ENCODE results near the gene CLEC20A. TPM values are rescaled to one million over a fixed set of nuclear protein-coding genes. Genes with fewer than 3 reads are reported as not detected.
A peak's percentile ranks its signal among the peaks of the same experiment; 100 is the strongest.

The CLEC20A gene
- total RNA-seq, 1 donor from 2014 or later: not detected

- H3K27me3 Mint-ChIP-seq (ENCODE audit: low read depth): no peaks in the 10 kb centered on the region
- no peaks in the 10 kb centered on the region for H3K36me3 Mint-ChIP-seq
- TF ChIP-seq CTCF (IDR thresholded peaks at IDR 0.05; ENCODE audit: unreplicated experiment): peak; percentile 93
- DNase-seq (ENCODE audit: low spot score in 2 of 2, unreplicated experiment in 2 of 2): peak; percentile 58 to 88
- H3K9me3 Mint-ChIP-seq: no peaks in the 10 kb centered on the region
- H3K4me3 Mint-ChIP-seq: no peak overlapping the region
- peaks cover 19% of the 10 kb centered on the region for H3K4me1 Mint-ChIP-seq
- H3K27ac Mint-ChIP-seq: no peak overlapping the region
Observed at GRCh38 chr1:178532392-178532791, 35.6 kb upstream of the CLEC20A start.

- H3K4me1 Mint-ChIP-seq: peaks cover 19% of the 10 kb centered on the region
- H3K27me3 Mint-ChIP-seq (ENCODE audit: low read depth): no peaks in the 10 kb centered on the region
- no peaks in the 10 kb centered on the region for H3K9me3 Mint-ChIP-seq
- H3K36me3 Mint-ChIP-seq: no peaks in the 10 kb centered on the region
- TF ChIP-seq CTCF (IDR thresholded peaks at IDR 0.05; ENCODE audit: unreplicated experiment): no peak
- no peak overlapping the region for H3K27ac Mint-ChIP-seq
- no peak overlapping the region for H3K4me3 Mint-ChIP-seq
- no peak for DNase-seq (ENCODE audit: low spot score in 2 of 2, unreplicated experiment in 2 of 2)
Observed at GRCh38 chr1:178531887-178532286, 35.1 kb upstream of the CLEC20A start.

GRCh38 chr1:178530502-178530901, 33.7 kb upstream of the CLEC20A start:
- Mint-ChIP-seq H3K27ac (peak overlapping the region; percentile 23), H3K4me1 (peaks cover 19% of the 10 kb centered on the region), H3K27me3 (ENCODE audit: low read depth) (no peaks in the 10 kb centered on the region), H3K36me3 (no peaks in the 10 kb centered on the region), H3K9me3 (no peaks in the 10 kb centered on the region), H3K4me3 (no peak overlapping the region)
- DNase-seq (ENCODE audit: low spot score in 2 of 2, unreplicated experiment in 2 of 2): no peak
- TF ChIP-seq CTCF (IDR thresholded peaks at IDR 0.05; ENCODE audit: unreplicated experiment): no peak

GRCh38 chr1:178530037-178530402, 33.3 kb upstream of the CLEC20A start:
- Mint-ChIP-seq H3K27me3 (ENCODE audit: low read depth) (no peaks in the 10 kb centered on the region), H3K4me1 (peaks cover 19% of the 10 kb centered on the region), H3K36me3 (no peaks in the 10 kb centered on the region), H3K4me3 (no peak overlapping the region), H3K9me3 (peaks cover 2% of the 10 kb centered on the region), H3K27ac (peak overlapping the region; percentile 50)
- no peak for TF ChIP-seq CTCF (IDR thresholded peaks at IDR 0.05; ENCODE audit: unreplicated experiment)
- DNase-seq (ENCODE audit: low spot score in 2 of 2, unreplicated experiment in 2 of 2): no peak

GRCh38 chr1:178529364-178530036, 32.7 kb upstream of the CLEC20A start:
- peaks cover 19% of the 10 kb centered on the region for H3K4me1 Mint-ChIP-seq
- no peak for DNase-seq (ENCODE audit: low spot score in 2 of 2, unreplicated experiment in 2 of 2)
- no peaks in the 10 kb centered on the region for H3K27me3 Mint-ChIP-seq (ENCODE audit: low read depth)
- H3K27ac Mint-ChIP-seq: peak overlapping the region; percentile 50
- H3K4me3 Mint-ChIP-seq: no peak overlapping the region
- no peak for TF ChIP-seq CTCF (IDR thresholded peaks at IDR 0.05; ENCODE audit: unreplicated experiment)
- H3K9me3 Mint-ChIP-seq: peaks cover 7% of the 10 kb centered on the region
- no peaks in the 10 kb centered on the region for H3K36me3 Mint-ChIP-seq

- H3K4me3 Mint-ChIP-seq: no peak overlapping the region
- no peak for DNase-seq (ENCODE audit: low spot score in 2 of 2, unreplicated experiment in 2 of 2)
- H3K27me3 Mint-ChIP-seq (ENCODE audit: low read depth): no peaks in the 10 kb centered on the region
- H3K9me3 Mint-ChIP-seq: peaks cover 8% of the 10 kb centered on the region
- no peak for TF ChIP-seq CTCF (IDR thresholded peaks at IDR 0.05; ENCODE audit: unreplicated experiment)
- H3K36me3 Mint-ChIP-seq: no peaks in the 10 kb centered on the region
- no peak overlapping the region for H3K27ac Mint-ChIP-seq
- peaks cover 19% of the 10 kb centered on the region for H3K4me1 Mint-ChIP-seq
Observed at GRCh38 chr1:178528953-178529335, 32.2 kb upstream of the CLEC20A start.
